Kasumi-1 (cell line): ENCODE measurements around the gene URAD.
"Not testable (repeated sequence)": the region's sequence is repeated elsewhere in the genome, so short reads cannot be mapped to it uniquely, and the experiment has no call there.

ENCODE experiments used
- DNase-seq, 2 experiments: peaks; one replicate each; lab custom pipeline; 2025; lab: John Stamatoyannopoulos, UW

The URAD gene

DNA sequence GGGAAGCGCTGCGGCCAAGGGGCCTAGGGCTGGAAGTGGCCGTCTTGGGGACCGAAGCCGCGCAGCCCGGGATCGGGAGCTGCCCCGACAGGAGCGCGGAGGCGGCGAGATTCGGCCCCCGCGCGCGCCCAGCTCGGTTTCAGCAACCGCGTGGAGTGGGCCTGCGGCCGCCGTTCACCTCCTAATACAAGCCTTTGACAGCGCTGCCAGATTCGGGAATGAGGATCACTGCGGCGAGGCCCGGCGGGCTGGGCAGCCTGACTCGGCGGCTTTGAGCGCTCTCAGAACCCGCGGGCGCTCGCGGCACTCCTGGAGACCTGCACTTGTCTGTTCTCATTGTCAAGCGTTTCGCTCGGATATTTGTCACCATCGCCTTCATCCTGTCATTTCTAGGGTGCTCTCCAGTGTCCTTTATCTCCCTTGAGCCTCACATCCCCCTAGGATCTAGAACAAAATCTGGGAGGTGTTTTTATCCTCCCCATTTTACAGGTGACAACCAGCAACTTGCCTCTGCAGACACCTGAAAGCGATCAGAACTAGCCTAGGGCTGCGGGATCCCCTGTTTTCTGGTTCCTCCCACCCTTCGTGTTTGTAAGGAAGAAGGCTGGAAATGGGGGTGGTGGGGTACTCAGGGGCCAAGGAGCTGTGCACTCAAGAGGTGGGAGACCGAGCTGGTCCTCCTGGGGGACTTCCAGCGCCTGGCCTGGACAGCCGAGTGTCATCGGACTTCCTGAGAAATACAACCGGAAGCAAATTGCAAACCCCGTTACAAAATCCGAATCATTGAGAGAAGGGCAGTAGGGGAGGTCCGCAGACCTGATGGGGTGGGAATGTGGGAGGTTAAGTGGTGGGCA lies 17.9 kb downstream of the URAD start:
- DNase-seq = no peak

GRCh38 chr13:27969866-27970229 lies 18.6 kb downstream of the URAD start:
- no peak for DNase-seq

DNA sequence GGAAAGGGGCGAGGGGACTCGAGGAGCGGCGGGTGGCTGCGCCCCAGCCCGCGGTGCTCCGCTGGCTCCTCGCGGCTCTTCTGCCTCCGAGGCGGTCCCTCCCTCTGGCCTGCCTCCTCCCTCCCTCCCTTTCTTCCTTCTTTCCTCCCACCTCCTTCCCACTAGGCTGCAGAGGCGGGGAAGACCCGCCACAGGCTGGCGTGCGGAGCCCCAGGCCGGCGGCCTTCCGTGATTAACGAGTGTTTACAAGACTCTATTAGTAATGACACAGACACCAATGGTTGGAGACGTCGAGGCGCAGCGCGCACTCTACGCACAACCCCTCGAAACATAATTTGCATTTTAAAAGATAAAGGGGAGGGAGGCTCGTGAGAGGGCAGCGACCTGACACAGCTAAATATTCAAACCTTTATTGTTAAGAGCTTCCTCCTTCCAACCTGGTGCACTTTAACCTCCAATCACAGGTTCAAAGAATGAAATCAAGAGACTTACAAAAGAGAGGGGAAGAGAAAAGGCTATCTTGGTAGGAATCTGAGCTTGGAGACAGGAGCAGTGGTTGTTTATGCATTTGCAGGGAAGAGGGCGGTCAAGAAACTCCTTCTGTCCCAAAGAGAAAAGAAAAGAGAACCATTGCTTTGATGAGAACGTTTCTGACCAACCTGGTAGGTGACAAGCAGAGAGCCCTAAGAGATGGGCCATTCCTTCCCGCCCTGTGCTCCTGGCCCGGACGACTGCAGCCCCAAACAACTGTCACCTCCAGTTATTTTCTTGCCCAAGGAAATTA lies 19.2 kb downstream of the URAD start, which contains the start of gene CDX2:
Gene CDX2, minus strand, starts transcription at position 234 of the 784 bp plus-strand sequence. CDS start 309 bp downstream, outside the sequence.
- no peak for DNase-seq

DNA sequence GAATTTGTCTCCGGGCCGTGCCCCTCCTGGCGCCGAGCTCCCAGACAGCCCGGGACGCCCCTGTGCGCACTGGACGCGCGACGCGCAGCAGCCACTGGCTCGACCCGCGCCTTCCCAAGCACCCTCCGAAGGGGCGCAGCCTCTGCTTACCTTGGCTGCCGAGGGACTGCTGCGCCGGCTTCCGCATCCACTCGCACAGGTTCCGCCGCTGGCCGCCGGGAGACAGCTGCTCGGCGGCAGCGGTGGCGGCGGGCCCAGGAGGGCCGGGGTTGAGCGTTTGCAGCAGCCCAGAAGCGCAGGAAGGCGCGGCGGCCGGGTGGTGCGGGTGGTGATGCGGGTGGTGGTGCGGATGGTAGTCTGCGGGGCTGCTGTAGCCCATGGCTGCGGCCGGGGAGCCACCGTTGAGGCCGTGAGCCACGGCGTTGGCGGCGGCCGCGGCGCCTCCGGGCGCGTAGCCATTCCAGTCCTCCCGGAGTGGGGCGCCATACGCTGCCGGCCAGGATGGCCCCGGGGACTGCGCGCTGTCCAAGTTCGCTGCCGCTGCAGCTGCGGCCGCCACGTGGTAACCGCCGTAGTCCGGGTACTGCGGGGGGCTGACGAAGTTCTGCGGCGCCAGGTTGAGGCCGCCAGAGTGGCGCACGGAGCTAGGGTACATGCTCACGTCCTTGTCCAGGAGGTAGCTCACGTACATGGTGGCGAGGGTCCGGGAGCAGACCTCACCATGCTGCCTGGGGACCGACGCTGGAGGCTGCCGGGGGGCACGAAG lies 20.0 kb downstream of the URAD start:
- no peak for DNase-seq

DNA sequence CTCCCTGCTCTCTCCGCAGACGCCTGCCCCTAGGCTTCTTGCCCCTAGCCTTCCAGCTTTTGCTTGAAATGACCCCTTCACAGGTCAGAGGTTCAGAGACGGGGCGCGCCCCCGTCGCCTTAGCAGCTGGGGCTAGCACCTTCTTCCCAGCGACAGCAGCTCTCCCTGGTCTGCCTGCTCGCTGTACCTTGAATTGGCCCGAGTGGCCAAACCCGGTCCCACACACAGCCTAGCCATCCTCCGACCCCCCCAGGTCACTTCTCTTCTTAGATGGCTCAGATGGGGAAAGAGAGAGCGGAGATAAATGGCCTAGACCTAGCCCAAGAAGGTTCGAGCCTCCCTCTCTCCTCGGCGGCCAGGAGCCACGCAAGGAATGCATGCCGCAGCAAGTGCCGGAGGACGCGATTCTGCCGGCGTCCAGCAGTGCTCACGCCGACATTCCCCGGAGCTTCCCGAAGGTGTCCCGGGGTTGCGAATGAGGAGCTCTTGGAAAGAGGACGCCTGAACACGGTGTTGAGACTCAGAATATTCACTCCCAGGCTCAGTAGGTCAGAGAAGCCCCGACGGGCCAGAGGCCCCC lies 20.7 kb downstream of the URAD start:
- DNase-seq = no peak

DNA sequence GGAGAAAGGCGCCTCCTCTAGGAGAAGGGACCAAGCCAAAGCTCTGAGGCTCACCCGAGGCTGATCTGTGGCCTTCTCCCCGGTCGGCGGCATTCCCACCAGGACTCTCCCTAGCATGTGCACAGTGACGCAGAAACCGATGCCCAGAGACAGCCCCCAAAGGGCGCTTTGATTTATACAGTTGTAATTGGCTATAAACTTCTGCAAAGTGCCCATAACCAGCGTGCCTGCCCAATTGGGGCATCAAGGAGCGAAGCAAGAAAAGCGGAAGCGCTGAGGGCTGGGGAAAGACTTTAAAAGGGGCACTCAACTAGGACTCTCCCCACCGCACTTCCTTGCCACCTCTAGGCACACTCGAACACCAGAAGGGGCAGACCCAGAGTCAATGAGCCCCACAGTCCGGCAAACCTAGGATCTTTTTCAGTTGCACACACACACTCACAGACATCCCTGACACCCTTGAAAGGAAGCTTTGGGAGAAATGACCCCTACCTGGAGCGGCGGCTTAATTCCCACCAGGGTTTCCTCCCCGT lies 21.2 kb downstream of the URAD start:
- DNase-seq = no peak

GRCh38 chr13:27966641-27967202 lies 21.8 kb downstream of the URAD start:
- no peak for DNase-seq

DNA sequence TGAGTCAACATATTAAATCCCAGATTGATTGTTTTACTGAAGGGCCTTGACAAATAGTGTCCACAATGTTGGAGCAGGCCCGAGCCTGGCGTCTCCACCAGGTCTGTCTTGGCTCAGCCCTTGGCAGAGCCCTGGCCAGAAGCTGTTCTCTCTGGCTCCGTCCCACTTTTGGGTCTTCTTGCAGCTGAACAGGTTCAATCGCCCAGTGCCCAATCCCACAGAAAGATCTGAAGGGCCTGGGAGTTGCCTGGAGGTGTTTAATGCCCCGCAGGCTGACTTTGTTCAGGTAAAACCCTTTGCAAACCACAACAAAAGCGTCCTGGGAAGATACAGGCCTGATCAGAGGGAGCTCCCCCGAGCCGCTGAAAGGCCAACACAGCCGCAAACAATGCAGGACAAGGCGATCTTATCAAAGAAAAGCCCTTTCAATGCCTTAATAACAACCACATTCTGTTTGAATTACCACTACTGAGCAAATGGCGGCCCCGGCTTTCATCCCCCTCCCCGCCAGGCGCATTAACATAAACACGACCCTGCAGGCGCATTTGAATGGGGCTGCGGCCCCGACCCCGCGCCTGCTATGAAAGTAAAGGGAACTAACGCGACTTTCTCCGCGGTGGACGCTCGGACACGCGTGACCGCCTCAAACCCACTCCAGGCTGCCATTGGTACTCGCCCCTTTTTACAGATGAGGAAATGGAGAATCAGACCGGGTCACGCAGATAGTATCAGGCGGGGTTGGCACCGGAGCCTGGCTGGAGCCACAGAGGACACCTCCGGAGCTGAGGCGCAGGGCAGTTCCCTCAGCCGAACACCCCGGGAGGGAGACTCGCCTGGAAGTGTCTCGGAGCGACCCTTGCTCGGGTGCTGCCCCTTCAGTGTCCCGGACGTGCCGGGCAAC lies 22.5 kb downstream of the URAD start:
- no peak for DNase-seq

DNA sequence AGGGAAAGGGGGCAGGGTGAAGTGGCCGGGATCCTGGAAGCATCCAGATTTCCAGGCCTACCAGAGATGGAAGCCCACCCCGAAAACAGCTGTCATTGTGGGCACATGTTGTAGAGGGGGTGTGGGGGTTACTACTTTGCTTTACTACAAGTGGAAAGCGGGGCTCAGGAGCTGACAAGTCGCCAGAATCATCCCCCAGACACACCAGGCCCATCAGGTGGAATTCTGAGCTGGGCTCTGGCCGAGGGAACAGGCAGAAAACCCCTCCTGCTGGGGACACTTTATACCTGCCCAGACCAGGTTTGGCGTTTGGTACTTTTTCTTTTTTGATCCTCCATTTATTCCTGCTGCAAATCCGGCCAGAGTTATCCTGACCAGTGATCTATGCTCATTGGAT lies 23.2 kb downstream of the URAD start:
- DNase-seq = no peak

GRCh38 chr13:27964741-27965323 lies 23.7 kb downstream of the URAD start:
- no peak for DNase-seq

GRCh38 chr13:27964206-27964605 lies 24.3 kb downstream of the URAD start:
- not testable (repeated sequence) for DNase-seq

DNA sequence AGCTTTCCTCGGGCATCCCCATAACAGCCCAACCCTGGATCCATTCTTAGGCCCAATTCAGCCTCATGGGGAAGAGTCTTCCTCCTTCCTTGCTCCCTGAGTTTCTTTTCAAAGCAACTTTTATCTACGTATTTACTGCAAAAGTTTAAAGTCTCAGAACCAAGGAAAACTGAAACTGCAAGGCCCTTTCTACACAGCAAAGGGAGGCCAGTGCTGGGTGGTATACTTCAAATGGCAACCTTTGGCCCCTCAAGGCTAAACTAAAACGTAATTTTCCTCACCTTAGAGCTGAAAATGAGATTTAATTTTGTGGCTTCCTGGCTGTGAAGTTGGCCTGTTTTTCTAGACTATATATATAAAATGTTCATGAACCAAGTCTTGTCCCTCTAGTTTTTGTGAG lies 25.0 kb downstream of the URAD start:
- DNase-seq = no peak

DNA sequence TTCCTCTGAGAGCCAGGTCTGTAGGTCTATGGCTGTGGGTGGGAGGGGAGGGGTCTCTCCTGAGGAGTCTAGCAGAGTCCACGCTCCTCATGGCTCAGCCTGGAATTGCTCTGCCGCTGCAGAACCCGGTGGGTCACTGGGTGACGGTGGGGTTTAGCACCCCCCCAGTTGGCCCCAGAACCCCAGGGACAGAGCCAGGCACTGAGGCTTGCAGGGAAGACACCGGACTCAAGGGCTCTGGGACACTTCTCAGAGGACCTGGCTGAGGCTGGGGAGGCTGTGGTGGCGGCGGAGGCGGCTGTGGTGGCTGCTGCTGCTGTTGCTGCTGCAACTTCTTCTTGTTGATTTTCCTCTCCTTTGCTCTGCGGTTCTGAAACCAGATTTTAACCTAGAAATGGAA lies 25.5 kb downstream of the URAD start:
- no peak for DNase-seq

- no peak for DNase-seq
These were observed 26.2 kb downstream of the URAD start for GRCh38 chr13:27962128-27962841.

DNA sequence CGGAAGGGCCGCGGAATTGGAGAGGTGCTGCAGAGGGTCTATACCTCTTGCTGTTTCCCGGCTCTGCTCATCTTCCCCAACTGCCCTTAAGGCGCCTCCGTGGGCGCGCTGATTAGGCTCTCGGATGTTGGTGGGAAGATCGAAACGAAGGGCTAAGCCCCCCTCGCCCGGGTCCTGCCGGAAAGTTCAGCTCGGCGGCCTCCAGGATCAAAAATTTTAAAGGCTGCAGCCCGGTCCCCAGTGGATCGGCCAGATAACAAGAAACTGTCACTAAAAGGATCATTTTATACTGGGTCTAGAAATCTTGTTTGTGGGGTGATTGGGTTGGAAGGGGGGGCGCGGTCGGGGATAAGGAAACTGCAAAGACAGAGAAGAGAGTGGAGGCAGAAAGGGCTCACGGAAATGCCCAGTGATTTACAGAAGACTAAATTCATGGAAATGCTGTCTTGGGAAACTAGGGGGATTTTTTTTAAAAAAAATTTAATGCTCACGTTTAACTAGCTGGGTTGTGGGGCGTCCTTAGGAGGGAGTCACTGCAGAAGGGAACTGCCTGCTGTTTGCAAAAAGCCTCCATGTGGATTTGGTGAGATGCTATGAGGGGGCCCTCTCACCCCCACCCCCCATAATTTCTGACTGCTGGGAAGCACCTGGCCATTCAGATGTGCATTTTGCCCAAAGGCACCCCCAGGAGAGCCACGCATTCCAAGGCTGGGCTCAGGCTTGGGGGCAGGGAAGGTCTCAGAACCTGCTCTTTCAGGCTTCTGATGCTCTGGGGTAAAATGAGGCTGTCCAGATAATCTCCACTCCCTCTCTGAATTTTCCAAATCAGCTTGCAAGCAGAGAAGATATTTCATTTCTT lies 27.0 kb downstream of the URAD start:
- DNase-seq = no peak

- peak; percentile 15 to 24 for DNase-seq
These were observed 27.9 kb downstream of the URAD start for GRCh38 chr13:27960362-27961226.

GRCh38 chr13:27959976-27960361 lies 28.5 kb downstream of the URAD start:
- DNase-seq = no peak
